ENCODE data around the gene ARHGAP21.

Gene ARHGAP21

DNA sequence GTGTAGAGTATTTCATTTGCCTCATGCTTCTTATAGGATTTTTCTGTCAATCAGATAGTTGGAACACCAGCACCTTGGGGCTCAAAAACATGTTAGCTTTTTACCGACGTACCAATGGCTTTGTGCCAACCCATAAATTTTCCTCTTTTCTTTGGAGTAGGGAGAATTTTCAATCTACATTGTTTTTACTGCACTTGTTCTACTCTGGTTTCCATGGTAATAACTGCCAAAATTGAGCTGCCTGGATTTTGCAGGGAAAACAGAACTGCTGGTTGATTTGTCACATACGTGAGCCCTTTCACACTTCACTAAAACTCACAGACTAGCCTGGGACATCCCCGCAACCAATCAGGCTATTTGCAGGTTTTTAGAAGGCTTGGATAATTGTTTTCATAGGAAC, 189.7 kb downstream of the ARHGAP21 start:
- no peak for DNase-seq (ENCODE audit: low read depth in 3 of 3)

Data from stimulated activated CD4-positive, alpha-beta T cell treated with anti-CD3 and anti-CD28 coated beads, TNF-alpha, amount 100 ng/mL, for 48 hours (primary cell).